SH-SY5Y (cell line): ENCODE results near the gene CTCF.

Source experiments
- GATA2 ChIP-seq: IDR thresholded peaks from 2 replicates; pipeline ENCODE4 v1.6.1; 2011; ENCODE audit warnings: mild to moderate bottlenecking, low read depth, low read length
- GATA3 ChIP-seq: IDR thresholded peaks from 2 replicates; pipeline ENCODE4 v1.6.1; 2011; ENCODE audit warnings: low read depth, mild to moderate bottlenecking, low read length, moderate library complexity

DNA sequence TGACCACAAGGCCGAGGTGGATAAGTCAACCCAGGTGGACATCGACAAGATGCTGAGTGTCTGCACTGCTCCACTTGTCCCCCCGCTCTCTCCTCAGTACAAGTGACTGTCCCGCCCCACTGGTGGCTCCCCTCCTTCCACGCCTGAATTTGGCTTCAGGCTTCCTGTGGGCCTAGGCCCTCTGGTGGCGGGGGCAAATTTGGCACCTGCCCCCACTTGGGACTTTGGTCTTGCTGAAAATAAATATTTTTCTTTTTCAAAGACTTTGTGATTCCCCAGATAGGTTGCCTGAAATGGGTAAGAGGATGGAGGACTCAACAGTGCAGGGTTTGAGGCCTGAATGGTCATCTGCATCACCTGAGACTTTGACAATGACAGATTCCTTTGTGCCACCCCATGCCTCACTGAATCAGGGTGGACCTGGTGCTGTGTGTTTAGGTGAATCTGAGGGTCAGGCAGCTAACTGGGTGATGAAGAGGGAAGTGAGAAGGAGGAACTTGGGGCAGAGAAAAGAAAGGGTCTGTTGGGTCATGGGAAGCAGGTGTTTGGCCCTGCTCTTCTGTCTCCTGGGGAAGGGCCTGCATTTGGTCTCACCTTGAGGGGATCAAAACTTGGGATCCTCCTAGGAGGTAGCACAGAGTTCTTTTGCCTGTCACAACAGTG, 106.3 kb downstream of the CTCF start:
- no peak for TF ChIP-seq GATA3
- no peak for TF ChIP-seq GATA2
